Effector memory CD4-positive, alpha-beta T cell (primary cell): ENCODE results near the gene LYRM4.

Experiments
- DNase-seq, 3 donors: peaks; one replicate each; pipeline ENCODE4 v3.0.0-alpha.2; 2020
- H3K27ac ChIP-seq: 2 replicates; pipeline ENCODE4 v1.7.0; 2013; ENCODE audit warnings: mild to moderate bottlenecking, low read length, moderate library complexity; ENCODE audit not compliant: insufficient read depth, poor library complexity, severe bottlenecking
- H3K27me3 ChIP-seq: replicated peaks from 2 replicates; pipeline ENCODE4 v1.7.0; 2013; ENCODE audit warnings: mild to moderate bottlenecking, low read length; ENCODE audit not compliant: insufficient read depth, control insufficient read depth, poor library complexity, severe bottlenecking
- H3K36me3 ChIP-seq: 2 replicates; pipeline ENCODE4 v1.7.0; 2013; ENCODE audit warnings: mild to moderate bottlenecking, low read length, moderate library complexity; ENCODE audit not compliant: control insufficient read depth, insufficient read depth
- H3K4me1 ChIP-seq: 2 replicates; pipeline ENCODE4 v1.7.0; 2013; ENCODE audit warnings: low read length, mild to moderate bottlenecking; ENCODE audit not compliant: control insufficient read depth, insufficient read depth, poor library complexity, severe bottlenecking
- H3K4me3 ChIP-seq: 2 replicates; pipeline ENCODE4 v1.7.0; 2013; ENCODE audit warnings: low read length, low read depth, mild to moderate bottlenecking; ENCODE audit not compliant: insufficient read depth, poor library complexity, severe bottlenecking
- H3K9me3 ChIP-seq: 2 replicates; pipeline ENCODE4 v1.7.0; 2013; ENCODE audit warnings: mild to moderate bottlenecking, low read length, moderate library complexity; ENCODE audit not compliant: control insufficient read depth

Gene LYRM4

DNA sequence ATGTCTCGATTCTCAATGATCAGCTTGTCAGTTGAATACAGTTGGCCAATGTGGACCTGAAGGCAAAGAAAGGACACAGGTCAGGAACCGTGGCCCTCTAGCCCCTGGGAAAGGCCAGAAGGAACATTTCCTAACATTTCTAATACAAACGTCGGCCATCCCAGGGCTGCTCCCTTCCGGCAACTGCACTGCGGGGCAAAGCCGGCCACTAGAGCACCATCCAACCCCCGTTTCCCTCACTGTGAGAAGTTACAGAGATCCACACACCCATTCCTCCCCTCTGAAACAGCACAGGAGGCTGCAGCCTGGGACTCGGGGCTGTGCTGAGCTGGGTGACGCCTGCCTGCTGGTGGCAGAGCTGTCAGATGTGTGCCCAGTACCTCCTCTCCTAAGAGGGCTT is 151.3 kb downstream of the LYRM4 start:
- H3K27ac ChIP-seq: no peak overlapping the region
- no peaks in the 10 kb centered on the region for H3K4me1 ChIP-seq
- H3K9me3 ChIP-seq: no peaks in the 10 kb centered on the region
- DNase-seq: no peak
- H3K36me3 ChIP-seq: no peaks in the 10 kb centered on the region
- H3K4me3 ChIP-seq: no peak overlapping the region
- H3K27me3 ChIP-seq: no peaks in the 10 kb centered on the region

DNA sequence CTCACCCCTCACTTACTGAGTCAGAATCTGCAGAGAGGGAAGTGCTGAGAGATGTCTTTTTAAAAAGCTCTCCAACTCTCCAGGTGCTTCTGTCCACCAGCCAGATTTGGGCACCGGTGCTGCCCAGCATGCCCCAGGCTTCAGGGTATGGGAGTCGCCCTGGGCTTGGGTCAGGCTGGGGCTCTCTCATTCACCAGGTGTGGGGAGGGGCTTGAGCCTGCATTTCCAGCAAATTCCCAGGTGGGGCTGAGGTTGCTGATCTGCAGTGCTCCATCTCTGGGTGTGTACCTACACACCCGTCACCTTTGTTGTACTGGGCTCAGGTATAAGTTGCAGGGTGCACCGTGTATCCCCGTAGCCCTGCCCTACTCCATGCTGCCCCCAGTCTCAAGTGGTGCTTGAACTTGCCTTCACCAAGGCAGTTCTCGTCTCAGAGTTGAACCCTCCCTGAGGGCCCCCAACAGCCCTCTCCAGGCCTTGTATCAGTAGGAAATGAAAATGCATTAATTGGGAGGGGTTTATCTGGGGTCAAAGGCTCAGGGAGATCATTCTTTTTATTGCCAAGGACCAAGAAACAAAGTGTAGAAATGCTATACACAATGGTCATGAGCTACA is 152.1 kb downstream of the LYRM4 start:
- Histone ChIP-seq H3K27me3 (no peaks in the 10 kb centered on the region), H3K4me3 (no peak overlapping the region), H3K4me1 (no peaks in the 10 kb centered on the region), H3K9me3 (no peaks in the 10 kb centered on the region), H3K36me3 (no peaks in the 10 kb centered on the region), H3K27ac (no peak overlapping the region)
- DNase-seq: no peak

DNA sequence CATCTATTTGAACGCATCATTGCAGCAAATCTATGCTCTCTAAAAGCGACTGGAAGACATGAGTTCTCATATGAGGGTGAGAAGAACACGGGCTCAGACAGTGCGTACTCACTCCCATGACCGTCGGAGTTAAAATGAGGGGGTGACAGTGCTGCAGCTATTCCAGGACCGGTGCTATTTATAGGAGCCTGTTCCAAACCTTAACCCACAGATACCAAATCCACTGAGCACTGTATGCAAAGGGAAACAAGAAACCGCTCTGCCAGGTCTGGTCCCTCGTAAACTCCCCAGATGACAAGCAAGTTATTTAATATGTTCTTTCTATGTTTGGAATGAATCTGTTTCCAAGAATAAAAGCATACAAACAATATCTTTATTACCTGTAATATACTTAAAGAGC is 152.7 kb downstream of the LYRM4 start:
- H3K4me3 ChIP-seq: no peak overlapping the region
- DNase-seq: no peak
- no peaks in the 10 kb centered on the region for H3K4me1 ChIP-seq
- no peaks in the 10 kb centered on the region for H3K9me3 ChIP-seq
- no peaks in the 10 kb centered on the region for H3K36me3 ChIP-seq
- no peaks in the 10 kb centered on the region for H3K27me3 ChIP-seq
- H3K27ac ChIP-seq: no peak overlapping the region

DNA sequence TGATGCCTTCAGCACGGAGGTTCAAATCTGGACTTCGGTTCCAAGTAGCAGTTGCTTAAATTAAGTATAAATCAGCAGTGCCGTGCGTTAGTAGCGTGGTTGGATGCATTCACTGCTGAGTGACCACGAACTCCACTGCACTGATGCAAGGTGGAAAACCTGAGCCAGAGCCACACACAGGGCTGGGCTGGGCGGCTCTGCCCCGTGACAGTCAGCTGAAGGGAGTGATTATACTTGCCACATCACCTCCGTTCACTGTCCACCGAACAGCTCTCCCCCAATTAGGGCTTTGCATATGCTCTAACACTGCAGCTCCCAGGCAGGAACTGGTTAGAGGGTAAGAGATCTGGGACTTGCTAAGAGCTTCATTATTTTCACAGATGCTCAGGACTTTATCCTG is 153.4 kb downstream of the LYRM4 start:
- no peaks in the 10 kb centered on the region for H3K27me3 ChIP-seq

DNA sequence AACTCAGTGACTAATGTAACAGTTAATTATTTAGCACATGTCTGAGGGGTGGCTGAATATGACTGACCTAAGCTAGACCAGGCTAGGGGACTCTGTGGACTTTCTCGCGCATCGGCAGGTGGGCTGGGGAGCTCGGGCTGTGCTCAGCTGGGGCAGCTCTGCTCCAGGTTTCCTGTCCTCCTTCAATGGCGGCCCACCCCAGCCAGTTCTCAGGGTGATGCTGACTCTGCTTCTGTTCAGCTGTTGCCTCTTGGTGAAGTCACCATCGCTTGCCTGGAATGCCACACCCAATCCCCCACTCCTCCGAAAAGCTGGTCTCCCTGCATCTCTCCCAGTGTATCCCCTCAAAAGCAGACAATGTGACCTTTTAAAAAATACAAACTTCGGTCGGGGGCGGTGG is 155.6 kb downstream of the LYRM4 start:
- Histone ChIP-seq H3K9me3 (no peaks in the 10 kb centered on the region), H3K27me3 (no peaks in the 10 kb centered on the region), H3K27ac (no peak overlapping the region), H3K4me1 (no peaks in the 10 kb centered on the region), H3K4me3 (no peak overlapping the region), H3K36me3 (no peaks in the 10 kb centered on the region)
- DNase-seq: no peak

More for the DNA sequence above, 153.4 kb downstream of the LYRM4 start:
- Histone ChIP-seq H3K4me1 (no peaks in the 10 kb centered on the region), H3K27ac (no peak overlapping the region), H3K4me3 (no peak overlapping the region), H3K9me3 (no peaks in the 10 kb centered on the region), H3K36me3 (no peaks in the 10 kb centered on the region)
- DNase-seq: no peak

DNA sequence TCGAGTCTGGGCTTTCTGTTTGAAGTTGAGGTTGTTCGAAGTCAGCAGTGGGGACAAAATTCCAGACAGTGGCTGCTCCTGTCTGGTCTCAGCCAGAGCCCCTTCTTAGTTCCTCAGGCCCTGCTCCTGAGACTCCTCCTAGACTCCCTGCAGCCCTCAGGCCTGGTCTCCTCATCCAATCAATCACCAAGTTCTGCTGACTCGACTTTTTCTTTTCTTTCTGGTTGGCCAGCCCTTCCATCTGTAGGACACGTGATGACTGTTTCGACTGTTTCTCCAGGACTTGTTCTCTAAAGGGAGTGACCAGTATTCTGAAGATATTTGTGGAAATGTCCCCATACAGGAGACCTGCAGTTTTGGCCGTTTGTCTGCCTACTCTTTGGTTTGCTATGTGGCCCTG is 156.1 kb downstream of the LYRM4 start:
- DNase-seq: no peak
- H3K36me3 ChIP-seq: no peaks in the 10 kb centered on the region
- H3K9me3 ChIP-seq: no peaks in the 10 kb centered on the region
- H3K27me3 ChIP-seq: no peaks in the 10 kb centered on the region
- no peak overlapping the region for H3K27ac ChIP-seq
- no peak overlapping the region for H3K4me3 ChIP-seq
- H3K4me1 ChIP-seq: no peaks in the 10 kb centered on the region

DNA sequence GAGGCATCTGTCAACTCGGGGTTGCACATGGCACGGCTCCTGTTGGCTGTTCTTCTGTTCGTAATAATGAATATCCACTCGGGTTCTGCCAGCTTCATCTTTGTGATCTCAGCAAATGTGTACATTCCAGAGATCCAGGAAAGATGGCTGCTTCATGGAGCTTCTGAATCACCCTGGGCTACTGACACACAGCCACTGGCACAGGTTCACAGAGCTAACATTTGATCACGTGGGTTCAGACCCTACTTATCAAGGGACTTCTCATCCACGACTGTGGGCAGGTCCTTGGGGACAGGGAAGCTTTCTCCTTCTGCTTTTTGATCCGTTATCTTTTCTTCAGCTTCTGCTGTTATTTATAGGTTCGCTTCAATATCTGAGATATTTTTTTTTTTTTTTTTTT is 157.5 kb downstream of the LYRM4 start:
- H3K27me3 ChIP-seq: no peaks in the 10 kb centered on the region
- no peaks in the 10 kb centered on the region for H3K9me3 ChIP-seq
- H3K4me1 ChIP-seq: no peaks in the 10 kb centered on the region

DNA sequence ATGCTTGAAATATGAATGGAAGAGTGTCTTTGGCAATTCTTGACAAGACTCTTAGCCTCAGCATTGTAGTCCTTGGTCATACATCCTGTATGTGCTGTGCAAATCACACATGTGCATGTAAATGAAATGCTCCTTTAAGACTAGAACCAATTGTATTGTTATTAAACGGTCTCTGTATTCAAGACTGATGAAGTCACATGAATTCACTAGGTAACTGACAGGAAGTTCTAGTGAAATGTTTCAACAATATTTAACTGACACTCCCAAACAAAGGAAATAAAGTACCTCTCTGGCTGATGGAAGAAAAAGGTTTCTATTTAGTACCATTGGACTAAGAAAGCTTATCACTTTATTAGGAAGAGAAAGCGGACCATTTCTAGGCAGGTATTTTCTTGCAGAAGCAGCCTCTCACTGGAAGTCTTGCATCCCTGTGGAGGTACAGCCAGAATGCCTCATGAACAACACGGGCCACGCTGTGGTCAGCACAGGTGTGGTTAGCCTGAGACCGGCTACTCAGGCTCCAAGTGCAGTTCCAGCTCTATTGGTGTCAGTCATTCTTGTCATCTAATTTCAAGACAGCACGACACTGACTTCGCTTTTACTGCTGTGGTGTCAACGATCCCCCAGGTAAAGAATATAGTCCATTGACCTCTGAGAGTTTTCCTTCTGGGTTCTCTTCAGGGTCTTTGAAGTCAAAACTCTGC is 158.3 kb downstream of the LYRM4 start:
- Histone ChIP-seq H3K4me1 (no peaks in the 10 kb centered on the region), H3K36me3 (no peaks in the 10 kb centered on the region), H3K4me3 (no peak overlapping the region), H3K27me3 (no peaks in the 10 kb centered on the region), H3K27ac (no peak overlapping the region), H3K9me3 (no peaks in the 10 kb centered on the region)
- DNase-seq: no peak

More for the DNA sequence above, 157.5 kb downstream of the LYRM4 start:
- DNase-seq: no peak
- Histone ChIP-seq H3K36me3 (no peaks in the 10 kb centered on the region), H3K27ac (no peak overlapping the region), H3K4me3 (no peak overlapping the region)

DNA sequence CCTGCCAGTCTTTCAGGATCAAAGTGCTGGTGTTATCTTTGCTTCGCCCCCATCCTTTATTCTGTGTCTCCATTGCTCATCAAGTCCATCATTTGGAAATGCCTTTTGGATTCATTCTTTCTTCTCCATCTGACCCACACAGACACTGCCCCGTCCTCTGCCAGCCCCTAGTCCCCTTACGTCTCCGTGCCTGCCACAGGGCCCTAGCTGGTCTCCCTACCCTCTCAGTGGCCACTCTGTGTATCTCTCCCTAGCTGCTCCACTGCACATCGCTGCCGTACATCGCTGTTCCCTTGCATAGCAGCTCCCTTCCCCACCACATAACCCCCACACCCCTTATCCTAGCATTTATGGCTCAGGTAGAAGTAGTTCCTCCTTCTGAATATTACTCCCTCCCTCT is 159.9 kb downstream of the LYRM4 start:
- H3K27me3 ChIP-seq: no peaks in the 10 kb centered on the region
- no peak overlapping the region for H3K4me3 ChIP-seq

DNA sequence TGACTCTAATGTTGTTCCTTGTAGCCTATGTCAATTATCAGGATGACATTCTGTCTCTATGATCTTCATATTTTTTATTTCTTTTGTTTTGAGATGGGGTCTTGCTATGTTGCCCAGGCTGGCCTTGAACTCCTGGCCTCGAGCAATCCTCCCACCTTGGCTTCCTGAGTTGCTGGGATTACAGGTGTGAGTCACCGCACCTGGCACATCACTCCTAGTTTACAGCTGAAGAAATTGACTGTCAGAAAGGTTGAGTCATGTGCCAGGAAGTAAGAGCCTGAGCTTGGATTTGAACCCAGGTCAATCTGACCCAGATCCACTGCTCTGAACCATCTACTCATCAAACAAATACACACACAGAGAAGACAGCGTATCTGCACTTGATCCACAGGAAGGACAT is 161.2 kb downstream of the LYRM4 start:
- no peak for DNase-seq
- Histone ChIP-seq H3K36me3 (no peaks in the 10 kb centered on the region), H3K9me3 (no peaks in the 10 kb centered on the region), H3K4me1 (no peaks in the 10 kb centered on the region), H3K27me3 (no peaks in the 10 kb centered on the region), H3K27ac (no peak overlapping the region), H3K4me3 (no peak overlapping the region)

More for the DNA sequence above, 159.9 kb downstream of the LYRM4 start:
- Histone ChIP-seq H3K36me3 (no peaks in the 10 kb centered on the region), H3K4me1 (no peaks in the 10 kb centered on the region), H3K9me3 (no peaks in the 10 kb centered on the region), H3K27ac (no peak overlapping the region)
- DNase-seq: no peak
